Keratinocyte (primary cell): Measurements from ENCODE around the gene ZNF438. TPM values are rescaled to one million over a fixed set of nuclear protein-coding genes. Genes with fewer than 3 reads are reported as not detected.

Experiments used
- DNase-seq: peaks from one replicate; pipeline ENCODE4 v3.0.0-alpha.2; 2011; ENCODE audit warnings: low read depth, missing footprints, low spot score
- FAIRE-seq: peaks from 2 replicates; lab custom pipeline; 2011; peaks lifted over from hg19 to GRCh38; lab: Jason Lieb, UNC
- H2AFZ ChIP-seq: 2 replicates; pipeline ENCODE4 v1.6.0; 2012; ENCODE audit warnings: low read length, control low read depth, inconsistent platforms; ENCODE audit not compliant: control insufficient read depth
- H3K27ac ChIP-seq: 2 replicates; pipeline ENCODE4 v1.5.1; 2011; ENCODE audit warnings: low read length; ENCODE audit not compliant: control insufficient read depth, insufficient read depth
- H3K27me3 ChIP-seq: 3 replicates; pipeline ENCODE4 v1.6.0; 2011; ENCODE audit warnings: low read length; ENCODE audit not compliant: control insufficient read depth, insufficient read depth; ENCODE audit errors: extremely low read depth
- H3K36me3 ChIP-seq, 2 experiments: 2 replicates in 1 of 2; 3 replicates in 1 of 2; pipeline ENCODE4 v1.5.1; 2011; ENCODE audit warnings: low read length in 2 of 2, mild to moderate bottlenecking in 1 of 2; ENCODE audit not compliant: control insufficient read depth in 2 of 2, insufficient read depth in 2 of 2; ENCODE audit errors: extremely low read depth in 1 of 2
- H3K4me1 ChIP-seq: 3 replicates; pipeline ENCODE4 v1.5.1; 2011; ENCODE audit warnings: low read length; ENCODE audit not compliant: control insufficient read depth, insufficient read depth; ENCODE audit errors: extremely low read depth
- H3K4me2 ChIP-seq: 3 replicates; pipeline ENCODE4 v1.6.0; 2011; ENCODE audit warnings: low read depth, low read length; ENCODE audit not compliant: control insufficient read depth, insufficient read depth; ENCODE audit errors: extremely low read depth
- H3K4me3 ChIP-seq, 3 experiments: fragments of 200-600 bp in 1 of 3; sonication (generic) in 1 of 3; 2 replicates in 2 of 3; 3 replicates in 1 of 3; pipeline ENCODE4 v1.5.1; 2011 to 2016; ENCODE audit warnings: low read length in 3 of 3, mild to moderate bottlenecking in 3 of 3, control low read depth in 2 of 3, inconsistent platforms in 1 of 3, low read depth in 1 of 3, mixed read lengths in 1 of 3, mixed run types in 1 of 3, moderate library complexity in 1 of 3; ENCODE audit not compliant: control insufficient read depth in 2 of 3, insufficient read depth in 2 of 3; ENCODE audit errors: extremely low read depth in 1 of 3
- H3K79me2 ChIP-seq: 2 replicates; pipeline ENCODE4 v1.6.0; 2012; ENCODE audit warnings: low read length; ENCODE audit not compliant: control insufficient read depth, insufficient read depth
- H3K9ac ChIP-seq: 3 replicates; pipeline ENCODE4 v1.6.0; 2011; ENCODE audit warnings: low read length; ENCODE audit not compliant: control insufficient read depth, insufficient read depth; ENCODE audit errors: extremely low read depth
- H3K9me1 ChIP-seq: 3 replicates; pipeline ENCODE4 v1.6.0; 2011; ENCODE audit warnings: low read length; ENCODE audit not compliant: control insufficient read depth, insufficient read depth; ENCODE audit errors: extremely low read depth
- H3K9me3 ChIP-seq: 2 replicates; pipeline ENCODE4 v1.5.1; 2012; ENCODE audit warnings: low read depth, low read length; ENCODE audit not compliant: control insufficient read depth
- H4K20me1 ChIP-seq: 3 replicates; pipeline ENCODE4 v1.6.0; 2011; ENCODE audit warnings: low read length; ENCODE audit not compliant: control insufficient read depth, insufficient read depth; ENCODE audit errors: extremely low read depth
- EZH2 ChIP-seq: IDR thresholded peaks from one replicate; pipeline ENCODE4 v1.6.1; 2012; ENCODE audit warnings: inconsistent platforms, mild to moderate bottlenecking, low read length, moderate library complexity
- dilution Hi-C: fragments of 300-500 bp; cut with MboI; formaldehyde crosslinking; loops from one replicate; pipeline ENCODE4 v1.7.0; 2020; ENCODE audit warnings: low sequenced_read_pairs; ENCODE audit not compliant: extremely low pct_ligation_motif_present
- polyA plus RNA-seq, 5 experiments: library from polyadenylated mRNA; depleted of rRNA in 3 of 5; stranded (reverse) in 3 of 5; stranded (forward) in 1 of 5; unstranded in 1 of 5; fragments of >200 nt; gene quantifications; 1 replicate in 1 of 5; 2 replicates in 3 of 5; 3 replicates in 1 of 5; pipeline versions ENCODE4 v1.2.1 to v1.2.3, GENCODE V29; 2011 to 2012; ENCODE audit warnings: missing spikeins in 2 of 5, low read depth in 1 of 5, low replicate concordance in 1 of 5
- TF ChIP-seq, protein P1 (sequence below), 3 experiments: IDR thresholded peaks in 1 of 3; conservative IDR thresholded peaks in 1 of 3; optimal IDR thresholded peaks in 1 of 3; 2 replicates in 2 of 3; 3 replicates in 1 of 3; pipeline versions ENCODE3 to v1.5.1; 2011; ENCODE audit warnings: low read length in 3 of 3, mild to moderate bottlenecking in 3 of 3, moderate library complexity in 2 of 3, control low read depth in 1 of 3, inconsistent platforms in 1 of 3; ENCODE audit not compliant: insufficient read depth in 2 of 3; ENCODE audit errors: extremely low read depth in 1 of 3

ZNF438 gene
- polyA plus RNA-seq, 1 donor (not counting 4 experiments of a cell fraction or from before 2014, with no cell fraction given), result 2.8 TPM

DNA sequence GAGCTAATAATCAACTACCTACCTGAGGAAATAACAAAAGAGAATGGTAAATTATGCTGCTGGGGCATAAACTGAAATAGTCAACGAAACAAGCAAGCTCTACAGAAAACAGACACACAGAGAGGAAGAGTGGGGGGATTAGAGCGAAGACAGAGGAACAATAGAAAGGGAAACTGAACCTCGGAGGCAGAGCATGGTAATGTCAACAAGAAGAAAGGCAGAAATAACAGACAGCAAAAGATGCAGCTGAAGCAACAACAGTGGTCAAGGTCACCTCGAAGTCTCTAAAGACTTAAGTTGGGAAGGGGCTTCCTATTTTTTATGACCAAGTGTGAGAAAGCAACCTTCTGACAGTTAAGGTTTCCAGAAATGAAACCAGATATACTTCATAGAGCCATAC is 177.0 kb downstream of the ZNF438 start:
- no peak for TF ChIP-seq EZH2
- Histone ChIP-seq H3K4me3 (no peak overlapping the region), H3K79me2 (no peaks in the 10 kb centered on the region), H3K4me2 (no peak overlapping the region), H3K9ac (no peak overlapping the region), H3K27ac (no peak overlapping the region), H3K36me3 (no peaks in the 10 kb centered on the region), H3K4me1 (no peaks in the 10 kb centered on the region), H3K9me1 (no peaks in the 10 kb centered on the region), H3K9me3 (no peaks in the 10 kb centered on the region), H4K20me1 (no peaks in the 10 kb centered on the region), H3K27me3 (no peaks in the 10 kb centered on the region), H2AFZ (no peak overlapping the region)
- dilution Hi-C loops, result no loop called here
- FAIRE-seq (no peak), DNase-seq (no peak)

DNA sequence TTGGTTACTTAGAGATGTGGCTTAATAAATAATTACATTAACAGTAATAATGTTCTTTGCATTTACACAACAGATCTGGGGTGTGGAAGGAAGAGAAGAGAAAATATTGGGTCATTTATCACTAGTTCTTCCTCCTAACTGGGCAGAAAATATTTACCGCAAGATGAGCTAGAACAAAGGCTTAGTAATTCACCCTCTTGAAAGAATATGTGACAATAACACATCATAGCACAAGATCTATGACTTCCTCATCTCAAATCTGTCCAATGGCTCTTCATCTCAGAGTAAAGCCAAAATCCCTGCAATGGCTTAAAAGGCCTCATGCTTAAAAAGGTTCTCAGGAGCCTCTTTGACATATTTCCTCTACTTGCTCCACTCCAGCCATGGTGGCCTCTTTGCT is 178.6 kb downstream of the ZNF438 start:
- no peak for TF ChIP-seq EZH2
- TF ChIP-seq, protein P1, sequence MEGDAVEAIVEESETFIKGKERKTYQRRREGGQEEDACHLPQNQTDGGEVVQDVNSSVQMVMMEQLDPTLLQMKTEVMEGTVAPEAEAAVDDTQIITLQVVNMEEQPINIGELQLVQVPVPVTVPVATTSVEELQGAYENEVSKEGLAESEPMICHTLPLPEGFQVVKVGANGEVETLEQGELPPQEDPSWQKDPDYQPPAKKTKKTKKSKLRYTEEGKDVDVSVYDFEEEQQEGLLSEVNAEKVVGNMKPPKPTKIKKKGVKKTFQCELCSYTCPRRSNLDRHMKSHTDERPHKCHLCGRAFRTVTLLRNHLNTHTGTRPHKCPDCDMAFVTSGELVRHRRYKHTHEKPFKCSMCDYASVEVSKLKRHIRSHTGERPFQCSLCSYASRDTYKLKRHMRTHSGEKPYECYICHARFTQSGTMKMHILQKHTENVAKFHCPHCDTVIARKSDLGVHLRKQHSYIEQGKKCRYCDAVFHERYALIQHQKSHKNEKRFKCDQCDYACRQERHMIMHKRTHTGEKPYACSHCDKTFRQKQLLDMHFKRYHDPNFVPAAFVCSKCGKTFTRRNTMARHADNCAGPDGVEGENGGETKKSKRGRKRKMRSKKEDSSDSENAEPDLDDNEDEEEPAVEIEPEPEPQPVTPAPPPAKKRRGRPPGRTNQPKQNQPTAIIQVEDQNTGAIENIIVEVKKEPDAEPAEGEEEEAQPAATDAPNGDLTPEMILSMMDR (optimal IDR thresholded peaks at IDR 0.05 in 1 of 3, IDR thresholded peaks at IDR 0.05 in 1 of 3, conservative IDR thresholded peaks at IDR 0.05 in 1 of 3; ENCODE audit: extremely low read depth in 1 of 3, insufficient read depth in 2 of 3, low read length in 3 of 3), result no peak
- Histone ChIP-seq H3K4me1 (no peaks in the 10 kb centered on the region), H3K9me1 (no peaks in the 10 kb centered on the region), H4K20me1 (no peaks in the 10 kb centered on the region), H3K27me3 (no peaks in the 10 kb centered on the region), H3K79me2 (no peaks in the 10 kb centered on the region), H3K4me2 (no peak overlapping the region), H2AFZ (no peak overlapping the region), H3K9ac (no peak overlapping the region), H3K9me3 (no peaks in the 10 kb centered on the region), H3K36me3 (no peaks in the 10 kb centered on the region), H3K27ac (no peak overlapping the region), H3K4me3 (no peak overlapping the region)
- dilution Hi-C loops, result no loop called here
- DNase-seq (no peak), FAIRE-seq (no peak)

DNA sequence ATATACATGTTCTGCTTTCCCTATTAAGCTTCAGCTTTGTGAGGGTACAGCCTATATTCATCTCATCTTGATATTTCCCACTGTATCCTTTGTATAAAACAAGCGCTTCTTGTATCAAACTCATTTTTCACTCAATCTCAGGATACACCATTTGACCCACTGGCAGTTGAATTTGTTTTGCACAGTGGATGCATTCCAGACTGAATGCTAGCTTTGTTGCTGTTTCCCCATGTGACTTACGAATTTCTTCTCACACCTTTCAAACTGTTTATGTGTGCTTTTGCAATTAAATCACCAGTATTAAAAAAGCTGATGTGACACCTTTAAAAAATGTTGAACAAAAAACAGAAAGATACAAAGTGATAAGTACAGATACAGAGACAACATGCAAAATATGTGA is 180.9 kb downstream of the ZNF438 start:
- Histone ChIP-seq H3K9me1 (no peaks in the 10 kb centered on the region), H3K4me3 (no peak overlapping the region), H3K27ac (no peak overlapping the region), H4K20me1 (no peaks in the 10 kb centered on the region), H3K36me3 (no peaks in the 10 kb centered on the region), H3K9me3 (no peaks in the 10 kb centered on the region), H3K4me2 (no peak overlapping the region), H3K79me2 (no peaks in the 10 kb centered on the region), H2AFZ (no peak overlapping the region), H3K27me3 (no peaks in the 10 kb centered on the region), H3K4me1 (no peaks in the 10 kb centered on the region), H3K9ac (no peak overlapping the region)
- FAIRE-seq, result no peak
- dilution Hi-C loops, result no loop called here
- no peak for DNase-seq
- no peak for TF ChIP-seq EZH2
- TF ChIP-seq, protein P1 (optimal IDR thresholded peaks at IDR 0.05 in 1 of 3, IDR thresholded peaks at IDR 0.05 in 1 of 3, conservative IDR thresholded peaks at IDR 0.05 in 1 of 3; ENCODE audit: extremely low read depth in 1 of 3, insufficient read depth in 2 of 3, low read length in 3 of 3), result no peak
